Kidney epithelial cell (primary cell): ENCODE results near the gene CNNM1. TPM values are rescaled to one million over a fixed set of nuclear protein-coding genes. Genes with fewer than 3 reads are reported as not detected.

Experiments used
- DNase-seq: peaks from one replicate; pipeline ENCODE4 v3.0.0-alpha.2; 2010; ENCODE audit warnings: low read depth
- H3K27me3 ChIP-seq: 2 replicates; pipeline ENCODE4 v1.6.0; 2011; ENCODE audit warnings: low read length; ENCODE audit not compliant: control insufficient read depth, insufficient read depth
- H3K36me3 ChIP-seq: 2 replicates; pipeline ENCODE4 v1.5.1; 2011; ENCODE audit warnings: low read length; ENCODE audit not compliant: control insufficient read depth, insufficient read depth
- H3K4me3 ChIP-seq: 2 replicates; pipeline ENCODE4 v1.5.1; 2011; ENCODE audit warnings: low read depth, mild to moderate bottlenecking, control low read depth, low read length
- CTCF ChIP-seq: IDR thresholded peaks from 2 replicates; pipeline ENCODE4 v1.5.1; 2011; ENCODE audit warnings: mild to moderate bottlenecking, moderate library complexity, low read length, control low read depth, inconsistent platforms; ENCODE audit not compliant: insufficient read depth, poor library complexity, severe bottlenecking
- total RNA-seq: library from RNA; depleted of rRNA; stranded (reverse); fragments of >200 nt; gene quantifications from 2 replicates; pipeline ENCODE4 v1.2.3, GENCODE V29; 2015

Gene CNNM1
- total RNA-seq, 1 donor from 2014 or later: 0.92 TPM

DNA sequence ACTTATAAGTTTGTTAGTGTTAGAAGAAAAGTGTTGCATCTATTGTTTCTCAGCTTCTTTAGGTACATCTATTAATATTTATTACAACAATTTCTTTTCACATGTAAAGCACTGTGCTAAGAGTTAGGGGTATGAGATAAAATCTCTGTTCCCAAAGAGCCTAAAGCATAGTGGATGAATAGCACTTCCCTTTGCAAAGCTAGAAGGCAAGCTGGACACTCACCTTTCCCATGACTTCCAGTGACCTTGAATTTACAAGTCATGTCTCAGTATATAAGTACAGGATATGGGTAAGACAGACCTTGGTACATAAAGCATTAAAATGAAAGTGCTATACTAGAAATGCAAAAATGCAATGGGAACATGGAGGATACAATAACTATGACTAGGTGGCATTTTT lies 8.7 kb downstream of the CNNM1 start:
- Histone ChIP-seq H3K36me3 (no peaks in the 10 kb centered on the region), H3K4me3 (no peak overlapping the region), H3K27me3 (no peaks in the 10 kb centered on the region)
- no peak for DNase-seq
- no peak for TF ChIP-seq CTCF

DNA sequence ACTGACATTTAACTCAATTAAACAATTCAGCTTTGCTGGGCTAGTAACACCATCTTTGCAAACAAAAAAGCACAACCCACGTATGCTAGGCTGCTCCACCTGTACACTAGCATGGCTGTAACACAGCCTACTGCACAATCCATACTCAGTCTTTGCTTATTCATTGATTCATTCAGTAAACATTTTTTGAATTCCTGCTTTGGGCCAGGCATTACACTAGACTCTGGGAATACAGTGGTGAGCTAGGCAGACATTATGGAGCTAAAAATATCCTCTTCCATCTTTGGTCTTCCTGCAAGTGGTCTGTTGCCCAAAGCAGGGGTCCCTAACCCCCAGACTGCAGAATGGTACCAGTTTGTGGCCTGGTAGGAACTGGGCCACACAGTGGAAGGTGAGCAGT lies 9.9 kb downstream of the CNNM1 start:
- H3K36me3 ChIP-seq: no peaks in the 10 kb centered on the region
- TF ChIP-seq CTCF: no peak
- no peak for DNase-seq
- H3K4me3 ChIP-seq: no peak overlapping the region
- H3K27me3 ChIP-seq: no peaks in the 10 kb centered on the region

- no peak for DNase-seq
- TF ChIP-seq CTCF: no peak
- H3K27me3 ChIP-seq: no peaks in the 10 kb centered on the region
- no peak overlapping the region for H3K4me3 ChIP-seq
- H3K36me3 ChIP-seq: no peaks in the 10 kb centered on the region
These were observed 10.4 kb downstream of the CNNM1 start for GRCh38 chr10:99339563-99340047.

- Histone ChIP-seq H3K27me3 (no peaks in the 10 kb centered on the region), H3K4me3 (no peak overlapping the region), H3K36me3 (no peaks in the 10 kb centered on the region)
- TF ChIP-seq CTCF: no peak
- DNase-seq: no peak
These were observed 11.5 kb downstream of the CNNM1 start for GRCh38 chr10:99340650-99341049.

DNA sequence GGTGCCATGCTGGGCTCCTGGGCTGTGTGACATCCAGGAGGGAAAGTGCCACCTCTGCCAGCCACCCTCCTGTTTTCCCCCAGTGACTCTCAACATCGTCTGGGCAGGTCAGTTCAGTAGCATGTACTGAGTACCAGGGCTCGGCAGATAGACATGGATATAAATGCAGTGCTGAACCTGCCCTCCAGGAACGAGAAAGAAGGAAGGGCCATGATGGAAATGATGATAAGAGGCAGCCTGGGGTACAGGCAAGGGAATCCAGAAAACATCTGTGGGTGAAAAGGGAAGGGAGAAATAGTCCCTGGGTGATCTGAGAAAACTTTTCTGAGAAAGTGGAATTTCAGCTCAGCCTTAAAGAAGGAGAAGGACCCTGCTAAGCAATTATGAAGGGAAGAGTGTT lies 12.1 kb downstream of the CNNM1 start:
- no peak for TF ChIP-seq CTCF
- H3K27me3 ChIP-seq: no peaks in the 10 kb centered on the region
- no peak for DNase-seq
- H3K36me3 ChIP-seq: no peaks in the 10 kb centered on the region
- H3K4me3 ChIP-seq: no peak overlapping the region

- Histone ChIP-seq H3K27me3 (no peaks in the 10 kb centered on the region), H3K36me3 (no peaks in the 10 kb centered on the region), H3K4me3 (no peak overlapping the region)
- no peak for DNase-seq
- TF ChIP-seq CTCF: no peak
These were observed 12.8 kb downstream of the CNNM1 start for GRCh38 chr10:99341860-99342490.
